Activated CD8-positive, alpha-beta memory T cell treated with anti-CD3 and anti-CD28 coated beads, Interleukin-2, amount 50 U/mL, for 4 hours (primary cell): ENCODE results near the gene UGT1A1.
"Not testable (repeated sequence)": the region's sequence is repeated elsewhere in the genome, so short reads cannot be mapped to it uniquely, and the experiment has no call there.

Experiments
- DNase-seq: peaks from one replicate; pipeline ENCODE4 v3.0.0-alpha.2; 2020

UGT1A1 gene

DNA sequence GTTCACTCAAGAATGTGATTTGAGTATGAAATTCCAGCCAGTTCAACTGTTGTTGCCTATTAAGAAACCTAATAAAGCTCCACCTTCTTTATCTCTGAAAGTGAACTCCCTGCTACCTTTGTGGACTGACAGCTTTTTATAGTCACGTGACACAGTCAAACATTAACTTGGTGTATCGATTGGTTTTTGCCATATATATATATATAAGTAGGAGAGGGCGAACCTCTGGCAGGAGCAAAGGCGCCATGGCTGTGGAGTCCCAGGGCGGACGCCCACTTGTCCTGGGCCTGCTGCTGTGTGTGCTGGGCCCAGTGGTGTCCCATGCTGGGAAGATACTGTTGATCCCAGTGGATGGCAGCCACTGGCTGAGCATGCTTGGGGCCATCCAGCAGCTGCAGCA lies at the start of gene UGT1A1:
Gene UGT1A1, plus strand, starts transcription at position 228 of the 400 bp plus-strand sequence. Its CDS starts 18 bp downstream, at position 246.
- no peak for DNase-seq

- DNase-seq: peak; percentile 68
Measured at GRCh38 chr2:233711312-233712008, 48.6 kb upstream of the UGT1A1 start.

GRCh38 chr2:233712611-233713261 lies 47.3 kb upstream of the UGT1A1 start, which contains the start of gene UGT1A5:
Gene UGT1A5, plus strand, starts transcription at chr2:233712907. Its CDS starts 85 bp downstream, at chr2:233712992.
- DNase-seq: no peak

DNA sequence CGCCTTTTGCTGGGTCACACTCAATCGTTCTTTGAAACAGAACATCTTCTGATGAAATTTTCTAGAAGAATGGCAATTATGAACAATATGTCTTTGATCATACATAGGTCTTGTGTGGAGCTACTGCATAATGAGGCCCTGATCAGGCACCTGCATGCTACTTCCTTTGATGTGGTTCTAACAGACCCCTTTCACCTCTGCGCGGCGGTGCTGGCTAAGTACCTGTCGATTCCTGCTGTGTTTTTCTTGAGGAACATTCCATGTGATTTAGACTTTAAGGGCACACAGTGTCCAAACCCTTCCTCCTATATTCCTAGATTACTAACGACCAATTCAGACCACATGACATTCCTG lies 46.8 kb upstream of the UGT1A1 start:
- DNase-seq: no peak

DNA sequence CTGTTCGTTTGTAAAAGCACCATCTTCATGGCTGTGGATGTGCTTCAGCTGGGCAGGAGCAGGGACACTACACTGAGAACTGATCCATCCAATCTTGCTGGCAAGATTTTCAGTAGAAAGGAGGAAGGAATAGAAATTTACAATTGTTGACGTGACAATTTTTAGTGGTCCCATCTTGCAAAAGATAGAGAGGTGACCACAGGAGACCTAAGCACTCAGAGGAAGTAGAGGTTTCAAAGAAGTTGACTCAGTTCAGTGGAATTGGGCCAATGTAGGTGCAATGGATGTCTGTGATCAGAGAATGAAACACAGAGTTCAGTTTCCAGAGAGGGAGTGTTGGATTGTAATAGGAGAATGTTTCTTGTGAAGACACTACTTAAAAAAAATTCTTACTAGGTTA lies 45.9 kb upstream of the UGT1A1 start:
- no peak for DNase-seq

DNA sequence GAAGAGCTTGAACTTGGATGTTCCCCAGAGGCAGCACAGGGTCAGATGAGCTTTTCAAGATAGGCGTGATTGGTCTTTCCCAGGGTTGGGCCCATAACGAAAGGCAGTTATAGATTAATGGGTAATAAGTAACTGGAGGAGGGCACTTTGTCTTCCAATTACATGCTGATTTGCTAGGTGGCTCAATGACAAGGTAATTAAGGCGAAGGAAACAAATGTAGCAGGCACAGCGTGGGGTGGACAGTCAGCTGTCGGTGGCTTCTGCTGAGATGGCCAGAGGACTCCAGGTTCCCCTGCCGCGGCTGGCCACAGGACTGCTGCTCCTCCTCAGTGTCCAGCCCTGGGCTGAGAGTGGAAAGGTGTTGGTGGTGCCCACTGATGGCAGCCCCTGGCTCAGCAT lies 41.5 kb upstream of the UGT1A1 start, which contains the start of gene UGT1A4:
Gene UGT1A4, plus strand, starts transcription at position 185 of the 400 bp plus-strand sequence. Its CDS starts 85 bp downstream, at position 270.
- no peak for DNase-seq

DNA sequence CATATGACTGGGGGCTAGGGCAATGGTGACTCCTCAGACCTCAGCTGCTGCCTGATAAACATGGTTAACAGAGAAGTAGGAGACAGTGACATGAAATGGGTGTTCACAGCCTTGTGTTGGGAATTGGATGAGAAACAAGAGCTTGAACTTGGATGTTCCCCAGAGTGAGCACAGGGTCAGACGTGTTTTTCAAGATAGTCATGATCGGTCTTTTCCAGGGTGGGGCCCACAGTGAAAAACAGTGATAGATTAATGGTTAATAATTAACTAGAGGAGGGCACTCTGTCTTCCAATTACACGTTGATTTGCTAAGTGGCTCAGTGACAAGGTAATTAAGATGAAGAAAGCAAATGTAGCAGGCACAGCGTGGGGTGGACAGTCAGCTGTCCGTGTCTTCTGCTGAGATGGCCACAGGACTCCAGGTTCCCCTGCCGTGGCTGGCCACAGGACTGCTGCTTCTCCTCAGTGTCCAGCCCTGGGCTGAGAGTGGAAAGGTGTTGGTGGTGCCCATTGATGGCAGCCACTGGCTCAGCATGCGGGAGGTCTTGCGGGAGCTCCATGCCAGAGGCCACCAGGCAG lies 31.3 kb upstream of the UGT1A1 start, which contains the start of gene UGT1A3:
Gene UGT1A3, plus strand, starts transcription at position 320 of the 579 bp plus-strand sequence. Its CDS starts 85 bp downstream, at position 405.
- no peak for DNase-seq

GRCh38 chr2:233736868-233737653 lies 23.0 kb upstream of the UGT1A1 start:
- DNase-seq: not testable (repeated sequence)

DNA sequence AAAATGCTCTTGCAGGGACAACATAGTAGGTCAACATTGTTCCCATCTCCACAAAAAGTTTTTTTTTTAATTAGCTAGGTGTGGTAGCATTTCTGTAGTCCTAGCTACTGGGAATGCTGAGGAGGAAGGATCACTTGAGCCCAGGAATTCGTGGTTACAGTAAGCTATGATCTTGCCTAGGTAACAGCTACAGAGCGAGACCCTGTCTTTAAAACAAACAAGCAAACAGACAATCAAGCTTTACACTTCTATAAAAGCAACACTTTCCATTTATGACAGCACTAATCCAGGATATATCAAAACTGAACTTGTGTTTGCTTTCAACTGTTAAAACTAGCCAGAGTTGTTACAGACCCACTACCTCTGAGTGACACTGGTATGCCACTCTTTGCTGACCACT lies 19.2 kb upstream of the UGT1A1 start:
- no peak for DNase-seq

DNA sequence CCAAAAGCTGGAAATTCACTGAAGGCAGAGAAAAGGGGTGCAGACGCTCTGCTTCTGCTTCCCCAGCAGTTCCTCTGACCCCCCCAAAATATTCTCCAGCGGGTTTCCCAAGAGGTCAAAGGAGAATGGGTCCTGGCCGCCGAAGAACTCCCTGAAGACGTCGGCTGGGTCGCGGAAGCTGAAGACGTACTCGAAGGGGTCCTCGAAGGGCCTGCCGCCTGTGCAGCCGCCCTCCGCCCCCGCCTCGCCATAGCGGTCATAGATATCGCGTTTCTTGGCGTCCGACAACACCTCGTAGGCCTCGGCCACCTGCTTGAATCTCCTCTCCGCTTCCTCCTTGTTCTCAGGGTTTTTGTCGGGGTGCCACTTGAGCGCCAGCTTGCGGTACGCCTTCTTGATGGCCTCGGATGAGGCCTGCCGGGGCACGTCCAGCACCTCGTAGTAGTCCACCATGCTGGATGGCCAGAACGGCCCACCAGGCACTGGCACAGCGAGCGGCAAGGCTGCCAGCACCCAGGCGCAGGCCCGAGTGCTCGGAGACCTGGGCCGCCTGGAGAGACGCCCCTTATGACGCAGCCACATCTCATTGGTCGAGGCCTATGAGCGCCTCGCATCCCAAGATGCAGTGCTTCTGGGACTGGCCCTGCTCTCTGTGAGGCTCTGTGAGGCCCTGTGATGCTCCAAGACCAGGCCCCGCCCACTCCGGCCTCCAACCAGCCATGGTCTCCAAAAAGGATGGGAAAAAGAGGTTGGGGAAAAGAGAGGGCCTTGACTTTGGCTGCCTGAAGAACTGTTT lies 16.4 kb upstream of the UGT1A1 start:
- DNase-seq: no peak

DNA sequence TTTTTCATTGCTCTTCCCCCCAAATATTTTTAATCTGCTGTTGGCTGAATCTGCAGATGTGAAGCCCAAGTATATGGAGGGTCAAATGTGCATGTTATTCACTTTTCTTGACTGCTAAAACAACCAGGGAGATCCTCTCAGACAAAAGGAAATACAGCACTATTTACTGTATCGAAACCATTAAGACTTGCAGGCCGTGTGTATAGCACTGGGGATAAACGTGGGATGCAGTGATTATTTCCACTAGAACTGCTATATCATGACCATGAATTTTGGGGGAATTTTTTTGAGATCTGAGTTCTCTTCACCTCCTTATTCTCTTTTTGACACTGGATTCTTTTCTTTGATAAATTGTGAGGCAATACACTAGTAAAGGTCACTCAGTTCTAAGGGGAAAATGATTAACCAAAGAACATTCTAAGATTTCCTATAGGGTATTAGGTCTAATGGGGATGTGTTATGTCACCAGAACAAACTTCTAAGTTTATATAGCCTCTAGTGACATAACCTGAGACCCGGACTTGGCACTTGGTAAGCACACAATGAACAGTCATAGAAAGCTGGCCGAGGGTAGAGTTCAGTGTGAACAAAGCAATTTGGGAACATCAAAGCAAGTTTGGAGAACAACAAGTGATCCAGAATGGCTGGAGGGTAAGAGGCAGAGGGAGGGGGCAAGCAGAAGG lies 14.9 kb upstream of the UGT1A1 start:
- DNase-seq: no peak

GRCh38 chr2:233745838-233746237 lies 14.2 kb upstream of the UGT1A1 start:
- DNase-seq: not testable (repeated sequence)

- DNase-seq: no peak
Measured at GRCh38 chr2:233746475-233747282, 13.4 kb upstream of the UGT1A1 start.

GRCh38 chr2:233747283-233747544 lies 12.9 kb upstream of the UGT1A1 start:
- DNase-seq: no peak

DNA sequence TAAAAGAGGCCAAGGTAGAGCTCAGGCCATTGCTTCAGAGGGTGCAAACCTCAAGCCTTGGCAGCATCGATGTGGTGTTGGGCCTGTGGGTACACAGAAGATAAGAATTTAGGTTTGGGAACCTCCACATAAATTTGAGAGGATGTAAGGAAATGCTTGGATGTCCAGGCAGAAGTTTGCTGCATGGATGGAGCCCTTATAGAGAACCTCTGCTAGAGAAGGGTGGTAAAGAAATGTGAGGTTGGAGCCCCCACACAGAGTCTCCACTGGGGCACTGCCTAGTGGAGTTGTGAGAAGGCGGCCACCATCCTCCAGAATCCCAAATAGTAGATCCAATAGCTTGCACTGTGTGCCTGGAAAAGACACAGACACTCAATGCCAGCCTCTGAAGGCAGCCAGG lies 9.4 kb upstream of the UGT1A1 start:
- not testable (repeated sequence) for DNase-seq

DNA sequence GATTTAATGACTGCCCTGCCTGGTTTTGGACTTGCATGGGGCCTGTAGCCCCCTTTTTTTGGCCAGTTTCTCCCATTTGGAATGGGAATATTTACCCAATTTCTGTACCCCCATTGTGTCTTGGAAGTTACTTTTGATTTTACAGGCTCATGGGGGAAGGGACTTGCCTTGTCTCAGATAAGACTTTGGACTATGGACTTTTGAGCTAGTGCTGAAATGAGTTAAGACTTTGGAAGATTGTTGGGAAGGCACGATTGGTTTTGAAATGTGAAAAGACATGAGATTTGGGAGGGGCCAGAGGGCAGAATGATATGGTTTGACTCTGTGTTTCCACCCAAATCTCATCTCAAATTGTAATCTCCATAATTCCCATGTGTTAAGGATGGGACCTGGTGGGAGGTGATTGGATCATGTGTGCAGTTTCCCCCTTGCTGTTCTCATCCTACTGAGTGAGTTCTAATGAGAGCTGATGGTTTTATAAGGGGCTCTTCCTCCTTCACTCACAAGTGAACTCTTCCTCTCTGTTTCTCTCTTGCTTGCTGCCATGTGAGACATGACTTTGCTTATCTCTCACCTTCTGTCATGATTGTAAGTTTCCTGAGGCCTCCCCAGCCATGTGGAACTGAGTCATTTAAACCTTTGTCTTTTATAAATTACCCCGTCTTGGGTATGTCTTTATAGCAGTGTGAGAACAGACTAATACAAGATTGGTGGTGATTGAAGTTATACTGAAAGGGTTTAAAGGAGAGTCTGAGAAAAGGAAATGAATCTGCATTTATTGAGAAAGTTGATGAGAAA lies 8.7 kb upstream of the UGT1A1 start:
- not testable (repeated sequence) for DNase-seq

GRCh38 chr2:233754872-233755611 lies 5.0 kb upstream of the UGT1A1 start:
- DNase-seq: no peak

GRCh38 chr2:233756429-233757081 lies 3.5 kb upstream of the UGT1A1 start:
- no peak for DNase-seq

DNA sequence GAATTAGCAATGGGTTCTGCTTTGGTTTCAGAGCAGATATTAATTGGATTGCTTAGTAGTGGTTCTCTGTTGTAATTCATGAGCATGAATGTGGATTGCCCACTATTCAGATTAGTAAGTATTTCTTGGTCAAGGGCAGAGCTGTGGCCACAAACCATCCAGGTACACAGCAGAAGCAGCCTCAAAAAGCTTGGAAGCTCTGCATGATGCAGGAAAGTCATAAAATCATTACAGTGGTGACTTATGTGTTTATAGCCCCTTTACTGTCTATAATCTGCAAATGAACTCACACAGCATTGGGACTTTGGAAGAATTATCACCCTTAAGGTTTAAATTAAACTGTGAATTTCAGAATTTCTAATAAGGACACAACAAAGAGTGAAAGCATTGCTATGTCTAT lies 1.9 kb upstream of the UGT1A1 start:
- no peak for DNase-seq
